Endometrium (tissue), 2 donors: ENCODE results near the gene PRR9.
"Not testable (repeated sequence)": the region's sequence is repeated elsewhere in the genome, so short reads cannot be mapped to it uniquely, and the experiment has no call there.

ENCODE experiments used
- FAIRE-seq: peaks from 2 replicates; lab custom pipeline; 2012; peaks lifted over from hg19 to GRCh38; lab: Jason Lieb, UNC
- donor health status: control.
- donor health status: control.

Gene PRR9

DNA sequence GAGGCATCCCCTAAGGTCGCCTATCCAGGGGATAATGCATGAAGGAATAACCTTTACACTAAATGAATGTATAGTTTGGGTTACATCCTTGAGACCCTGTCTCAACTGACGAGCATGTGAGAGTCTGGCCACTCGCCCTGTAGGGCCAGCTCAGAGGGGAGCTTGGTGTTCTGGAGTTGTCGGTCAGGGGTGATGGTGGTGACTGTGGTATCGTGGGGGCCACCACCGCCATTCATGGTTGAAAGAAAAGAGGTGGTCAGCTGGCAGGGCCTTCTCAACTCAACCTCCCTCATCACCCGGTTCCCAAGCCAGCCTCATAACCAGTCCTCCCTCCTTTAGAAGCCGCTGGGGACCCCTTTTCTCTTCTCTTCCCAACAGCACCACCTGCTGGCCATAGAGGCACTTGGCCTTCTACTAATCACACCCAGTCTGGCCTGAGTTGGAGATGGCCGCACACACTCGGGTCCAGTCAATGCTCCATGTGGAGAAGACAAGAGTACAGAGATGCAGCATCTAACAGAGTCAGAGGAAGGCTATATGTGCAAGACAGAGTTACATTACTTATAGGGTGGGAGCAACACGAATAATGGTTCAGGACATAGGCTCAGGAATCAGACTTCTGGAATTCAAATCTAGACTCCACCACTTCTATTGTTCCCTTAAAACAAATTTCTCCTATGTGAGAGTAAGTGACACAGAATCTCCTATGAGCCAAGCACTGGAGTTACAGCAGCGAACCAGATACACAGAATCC, 11.9 kb downstream of the PRR9 start:
- not testable (repeated sequence) for FAIRE-seq

DNA sequence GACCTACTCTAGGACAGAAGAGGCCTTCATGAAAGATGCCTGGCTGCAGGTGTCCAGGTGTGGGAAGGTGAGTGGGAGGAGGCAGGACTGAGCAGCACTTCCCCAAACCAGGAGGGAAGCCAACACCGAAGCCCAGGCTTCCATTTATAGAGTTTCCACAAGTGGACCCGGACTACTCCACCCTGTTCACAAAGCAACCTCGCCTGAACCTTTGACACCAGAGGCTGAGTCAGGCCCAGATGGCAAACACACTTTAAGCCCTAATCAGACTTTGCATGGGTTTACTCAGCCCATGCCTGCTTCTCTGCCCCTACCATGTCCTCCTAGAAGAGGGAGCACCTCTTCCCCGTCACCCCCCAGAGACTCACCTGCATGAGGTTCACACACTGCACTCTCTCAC, 14.0 kb downstream of the PRR9 start:
- no peak for FAIRE-seq

- FAIRE-seq = no peak
These were observed 14.4 kb downstream of the PRR9 start for GRCh38 chr1:153231785-153232184.

DNA sequence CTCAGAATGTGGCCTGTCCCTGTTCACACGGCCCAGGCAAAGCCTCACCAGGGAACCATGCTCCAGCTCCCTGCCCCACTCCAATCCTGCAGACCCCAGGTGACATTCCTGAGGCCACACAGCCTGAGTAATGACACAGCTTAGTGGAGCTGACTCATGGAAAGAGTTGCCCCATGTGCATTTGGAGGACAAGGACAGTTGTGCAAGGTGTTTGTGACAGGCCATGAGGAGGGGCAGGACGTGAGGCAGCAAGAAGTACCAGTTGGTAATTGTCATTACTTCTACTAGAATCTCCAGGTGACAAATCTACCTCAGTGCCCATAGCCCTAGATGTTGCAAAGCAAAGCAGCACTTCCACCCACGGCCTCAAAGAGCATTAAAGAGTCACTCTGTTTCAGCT, 15.2 kb downstream of the PRR9 start:
- FAIRE-seq = no peak

DNA sequence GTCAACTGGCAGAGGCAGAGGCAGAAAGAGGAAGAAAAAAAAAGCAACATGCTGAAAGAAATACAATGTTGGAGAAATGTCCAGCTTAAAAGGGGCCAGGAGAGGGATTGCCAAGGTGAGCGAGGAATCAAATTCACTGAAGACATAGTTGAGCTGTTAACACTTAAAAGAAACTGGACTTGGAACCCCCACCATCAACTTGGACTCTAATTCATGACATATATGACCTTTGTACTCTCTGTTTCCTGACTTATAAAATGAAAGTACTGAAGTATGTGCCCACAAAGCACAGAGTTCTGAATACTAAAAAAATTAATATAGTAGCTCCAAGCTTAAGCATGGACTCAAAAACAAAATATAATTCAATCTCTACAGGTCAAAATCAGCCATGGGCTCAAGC, 16.1 kb downstream of the PRR9 start:
- no peak for FAIRE-seq

GRCh38 chr1:153238527-153238926, 21.1 kb downstream of the PRR9 start:
- no peak for FAIRE-seq

- FAIRE-seq = no peak
These were observed 24.8 kb downstream of the PRR9 start for GRCh38 chr1:153242160-153242559.

GRCh38 chr1:153245466-153245865, 28.1 kb downstream of the PRR9 start:
- FAIRE-seq = no peak

GRCh38 chr1:153246018-153246417, 28.6 kb downstream of the PRR9 start:
- no peak for FAIRE-seq

DNA sequence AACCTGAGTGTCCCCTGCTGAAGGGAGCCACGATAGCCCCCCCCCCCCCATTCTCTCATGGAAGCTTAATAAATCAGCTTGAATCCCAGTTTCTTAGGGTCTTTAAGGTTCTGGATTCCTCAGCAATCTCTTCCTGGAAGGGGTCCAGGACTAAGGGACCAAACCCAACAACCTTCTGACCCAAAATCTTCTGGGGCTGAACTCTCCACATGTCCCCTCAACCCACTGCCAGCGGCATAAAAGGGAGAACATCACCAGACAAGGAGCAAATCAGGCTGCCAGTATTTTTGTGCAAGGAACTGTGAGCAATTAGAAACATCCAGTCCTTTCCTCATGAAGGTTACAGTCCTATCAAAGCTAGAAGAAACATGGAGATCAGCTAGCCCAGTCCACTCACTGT, 29.4 kb downstream of the PRR9 start:
- no peak for FAIRE-seq

GRCh38 chr1:153248176-153248879, 30.9 kb downstream of the PRR9 start:
- no peak for FAIRE-seq

- FAIRE-seq = no peak
These were observed 32.8 kb downstream of the PRR9 start for GRCh38 chr1:153250166-153250565.

DNA sequence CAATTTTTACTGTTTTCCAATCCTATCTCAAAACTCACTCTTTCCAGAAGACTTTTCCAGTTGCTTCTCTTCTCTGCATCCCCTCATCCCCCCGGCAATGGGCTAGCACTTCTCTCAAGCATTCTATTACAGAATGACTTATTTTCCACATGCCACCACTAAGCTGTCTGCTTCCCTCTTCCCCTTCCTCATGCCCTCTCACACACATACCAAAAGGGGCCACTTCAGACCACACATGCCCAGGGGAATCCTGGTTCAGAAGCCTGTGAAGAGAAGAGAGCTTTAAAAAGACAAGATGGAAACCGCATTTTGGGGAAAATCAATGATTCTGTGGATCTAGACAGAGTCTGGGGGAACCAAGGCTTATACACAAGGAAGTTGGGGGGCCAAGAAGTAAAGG, 33.7 kb downstream of the PRR9 start:
- no peak for FAIRE-seq

DNA sequence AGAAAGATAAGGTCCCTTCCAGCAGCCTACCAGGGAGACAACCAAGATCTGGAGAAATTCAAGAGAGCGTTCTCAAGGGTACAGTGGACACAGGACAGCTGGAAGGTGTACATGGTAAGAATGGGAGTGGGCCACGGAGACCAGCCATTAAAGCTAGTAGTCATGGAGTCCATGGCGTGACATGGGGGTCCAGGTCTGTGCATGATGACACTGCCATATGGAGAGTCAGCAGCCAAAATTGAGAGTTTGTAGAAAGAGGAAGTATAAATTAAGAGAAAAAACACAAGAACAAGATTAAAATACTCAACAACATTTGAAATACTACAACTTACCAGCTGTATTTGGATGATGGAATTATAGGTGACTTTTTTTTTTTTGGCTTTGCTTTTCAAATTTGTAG, 34.2 kb downstream of the PRR9 start:
- no peak for FAIRE-seq

DNA sequence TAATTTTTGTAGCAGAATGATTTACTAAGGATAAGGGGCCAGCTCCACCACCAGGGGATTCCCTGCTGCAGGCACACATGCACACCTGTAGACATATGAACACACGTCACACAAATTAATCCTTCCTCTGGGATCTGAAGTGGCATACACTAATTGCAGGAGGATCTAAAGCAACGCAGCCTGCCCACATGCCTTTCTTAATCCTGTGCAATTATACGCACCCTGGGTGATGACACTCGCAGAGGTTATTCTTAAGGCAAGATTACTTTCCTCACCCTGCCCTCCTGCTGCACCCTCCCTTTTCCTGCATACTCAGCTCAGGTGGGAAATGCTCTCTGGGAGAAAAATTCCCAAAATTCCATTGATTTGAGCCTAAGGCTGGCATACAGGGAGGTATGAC, 34.6 kb downstream of the PRR9 start:
- no peak for FAIRE-seq

DNA sequence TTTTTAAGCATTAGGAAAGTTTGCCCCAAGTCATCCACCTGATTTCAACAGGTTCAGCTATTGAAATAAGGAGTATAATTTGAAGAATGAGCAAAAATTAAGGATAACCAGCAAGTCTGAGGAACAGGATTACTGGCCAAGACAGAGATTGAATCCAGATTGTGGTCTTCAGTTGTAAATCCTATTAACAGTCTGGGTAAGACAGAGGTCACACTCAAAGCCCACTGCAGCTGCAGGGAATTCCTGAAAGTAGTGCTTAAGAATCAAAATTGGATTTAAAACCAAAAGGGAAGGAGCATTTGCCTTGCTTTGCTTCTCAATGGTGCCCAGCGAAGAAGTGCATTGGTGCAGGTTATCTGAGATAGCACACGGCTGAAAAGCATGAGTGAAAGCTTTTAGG, 35.7 kb downstream of the PRR9 start:
- FAIRE-seq = no peak

GRCh38 chr1:153253693-153254092, 36.3 kb downstream of the PRR9 start:
- no peak for FAIRE-seq

DNA sequence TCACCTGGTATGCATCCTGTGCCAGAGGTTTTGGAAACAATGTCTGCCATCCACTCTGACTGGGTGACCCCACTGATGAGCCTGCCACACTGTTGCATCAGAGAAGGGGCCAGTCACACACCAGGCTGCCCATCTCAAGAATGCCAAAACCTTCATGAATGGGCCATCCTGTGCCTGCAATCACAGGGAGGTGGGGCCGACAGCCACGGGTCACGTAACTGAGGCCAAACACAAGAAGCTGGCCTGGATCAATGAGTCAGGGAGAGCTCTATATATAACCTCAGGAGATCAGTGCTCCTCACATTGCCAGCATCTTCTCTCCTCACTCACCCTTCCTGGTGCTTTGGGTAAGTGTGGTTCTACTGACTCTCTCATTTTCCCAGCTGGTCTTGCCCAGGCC, 42.0 kb downstream of the PRR9 start, which contains the start of gene LORICRIN:
TSS of gene LORICRIN (plus strand) at position 301 of the 400 bp plus-strand sequence. CDS start 1,263 bp downstream, outside the sequence.
- FAIRE-seq = no peak

GRCh38 chr1:153260585-153261280, 43.3 kb downstream of the PRR9 start:
- FAIRE-seq = no peak

GRCh38 chr1:153261281-153262069, 44.1 kb downstream of the PRR9 start:
- no peak for FAIRE-seq

DNA sequence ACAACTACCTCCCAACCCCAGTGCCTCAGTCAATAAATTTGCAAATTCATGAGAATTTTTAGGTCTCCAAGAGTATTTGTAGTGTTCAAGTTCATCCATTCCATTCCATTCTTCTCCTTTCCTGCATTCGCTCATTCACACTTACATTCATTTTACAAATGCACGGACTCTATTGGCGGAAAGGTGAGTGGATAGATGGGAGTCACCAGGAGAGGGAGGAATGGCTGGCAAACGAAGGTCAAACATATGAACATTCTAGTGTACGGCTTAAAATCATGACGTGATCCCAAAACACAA, 44.6 kb downstream of the PRR9 start:
- FAIRE-seq = no peak

DNA sequence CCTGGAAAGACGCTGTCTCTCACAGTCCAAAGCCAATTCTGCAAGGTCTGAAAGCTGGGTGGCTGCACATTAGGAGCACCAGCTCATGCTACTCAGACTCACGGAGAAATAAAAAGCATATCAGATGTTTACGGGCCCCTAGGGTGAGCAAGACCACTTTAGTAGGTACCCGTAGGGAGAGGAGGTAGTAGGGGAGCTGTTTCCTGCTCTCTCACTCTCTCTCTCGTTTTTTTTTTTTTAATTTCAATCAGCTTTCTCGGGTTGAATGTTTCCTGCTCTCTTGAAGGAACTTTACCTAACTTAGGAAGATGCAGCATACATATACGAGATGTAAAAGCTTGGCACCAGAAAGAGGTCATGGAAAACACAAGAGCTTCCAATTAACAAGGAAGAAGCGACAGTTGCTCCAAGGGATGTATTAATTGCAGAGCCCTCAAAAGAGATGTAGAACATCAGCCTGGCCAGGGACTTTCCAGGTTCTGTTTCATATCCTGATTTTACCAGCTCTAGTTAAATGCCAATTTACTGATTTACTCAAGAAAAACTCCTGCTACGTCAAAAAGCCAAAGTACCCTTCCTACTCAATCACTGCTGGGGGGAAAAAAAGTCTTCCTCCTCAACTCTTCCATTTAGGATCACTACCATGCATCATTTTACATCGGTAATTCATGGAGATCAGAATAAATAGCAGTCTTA, 45.2 kb downstream of the PRR9 start:
- FAIRE-seq = no peak
